HEK293 (cell line): ENCODE data around the gene PPP3CA.

Experiments used
- CTCF ChIA-PET: fragments of 350-600 bp; formaldehyde crosslinking; extraction: SDS; loops from one replicate; lab custom pipeline; 2021; ENCODE audit warnings: antibody characterized with exemption; lab: Yijun Ruan, JAX
- POLR2A ChIA-PET: fragments of 300-600 bp; formaldehyde crosslinking; extraction: SDS; loops from one replicate; lab custom pipeline; 2020; ENCODE audit warnings: antibody characterized with exemption, inconsistent platforms; lab: Yijun Ruan, JAX
- H3K27ac ChIP-seq: fragments of 200-500 bp; sonication (Bioruptor generic); 2 replicates; pipeline ENCODE4 v1.5.1; 2014; ENCODE audit warnings: low read depth, low read length, control low read depth, inconsistent platforms; ENCODE audit errors: extremely low read depth
- H3K36me3 ChIP-seq, 2 experiments: fragments of 200-500 bp in 1 of 2; sonication (Bioruptor generic) in 1 of 2; 1 replicate in 1 of 2; 2 replicates in 1 of 2; pipeline ENCODE4 v1.5.1; 2014 to 2017; ENCODE audit warnings: inconsistent platforms in 2 of 2, low read length in 2 of 2; ENCODE audit not compliant: control insufficient read depth in 2 of 2, insufficient read depth in 1 of 2
- H3K4me1 ChIP-seq: fragments of 200-500 bp; sonication (Bioruptor generic); 2 replicates; pipeline ENCODE4 v1.5.1; 2014; ENCODE audit warnings: mild to moderate bottlenecking, low read length, inconsistent platforms; ENCODE audit not compliant: control insufficient read depth, insufficient read depth
- H3K4me3 ChIP-seq: 2 replicates; pipeline ENCODE4 v1.5.1; 2011; ENCODE audit warnings: low read depth, mild to moderate bottlenecking, control low read depth, low read length, moderate library complexity
- H3K9me3 ChIP-seq: fragments of 200-500 bp; sonication (Bioruptor generic); 2 replicates; pipeline ENCODE4 v1.5.1; 2014; ENCODE audit warnings: low read depth, low read length, inconsistent platforms; ENCODE audit not compliant: control insufficient read depth, insufficient read depth
- RBAK ChIP-seq: fragments of 450-650 bp; formaldehyde crosslinking; IDR thresholded peaks from 2 replicates; pipeline ENCODE4 v1.5.1; 2016; ENCODE audit warnings: missing biosample characterization, missing genetic modification characterization
- SCRT2 ChIP-seq: fragments of 450-650 bp; formaldehyde crosslinking; IDR thresholded peaks from 2 replicates; pipeline ENCODE4 v1.5.1; 2016; ENCODE audit warnings: missing biosample characterization, missing genetic modification characterization
- ZBTB1 ChIP-seq: fragments of 450-650 bp; formaldehyde crosslinking; IDR thresholded peaks from 2 replicates; pipeline ENCODE4 v1.5.1; 2016; ENCODE audit warnings: missing biosample characterization, missing genetic modification characterization
- ZBTB26 ChIP-seq: fragments of 450-650 bp; formaldehyde crosslinking; optimal IDR thresholded peaks from 2 replicates; pipeline ENCODE3; 2016; ENCODE audit warnings: missing biosample characterization, mild to moderate bottlenecking, missing genetic modification characterization
- ZNF148 ChIP-seq: fragments of 450-650 bp; formaldehyde crosslinking; IDR thresholded peaks from 2 replicates; pipeline ENCODE4 v1.5.0; 2017; ENCODE audit warnings: missing biosample characterization, missing genetic modification characterization, borderline replicate concordance
- ZNF155 ChIP-seq: fragments of 450-650 bp; formaldehyde crosslinking; IDR thresholded peaks from 2 replicates; pipeline ENCODE4 v1.5.1; 2016; ENCODE audit warnings: missing biosample characterization, missing genetic modification characterization
- ZNF184 ChIP-seq: fragments of 450-650 bp; IDR thresholded peaks from 2 replicates; pipeline ENCODE4 v1.5.1; 2018; ENCODE audit warnings: missing biosample characterization, mild to moderate bottlenecking, missing genetic modification characterization
- ZNF248 ChIP-seq: fragments of 450-650 bp; formaldehyde crosslinking; IDR thresholded peaks from 2 replicates; pipeline ENCODE4 v1.5.1; 2017; ENCODE audit warnings: missing biosample characterization, missing genetic modification characterization
- ZNF473 ChIP-seq: fragments of 450-650 bp; formaldehyde crosslinking; IDR thresholded peaks from 2 replicates; pipeline ENCODE4 v1.5.1; 2017; ENCODE audit warnings: missing biosample characterization, missing genetic modification characterization
- ZNF530 ChIP-seq: fragments of 450-650 bp; formaldehyde crosslinking; IDR thresholded peaks from 2 replicates; pipeline ENCODE4 v1.5.1; 2016; ENCODE audit warnings: low read depth, missing biosample characterization, missing genetic modification characterization
- ZNF555 ChIP-seq: fragments of 450-650 bp; formaldehyde crosslinking; conservative IDR thresholded peaks from 2 replicates; pipeline ENCODE4 v1.5.1; 2017; ENCODE audit warnings: missing biosample characterization, mild to moderate bottlenecking, missing genetic modification characterization, inconsistent platforms
- ZNF585B ChIP-seq: fragments of 450-650 bp; formaldehyde crosslinking; IDR thresholded peaks from 2 replicates; pipeline ENCODE4 v1.5.1; 2016; ENCODE audit warnings: missing biosample characterization, missing genetic modification characterization
- ZNF623 ChIP-seq: fragments of 450-650 bp; formaldehyde crosslinking; IDR thresholded peaks from 2 replicates; pipeline ENCODE4 v1.5.1; 2016; ENCODE audit warnings: missing biosample characterization, missing genetic modification characterization
- ZNF624 ChIP-seq: fragments of 450-650 bp; formaldehyde crosslinking; IDR thresholded peaks from 2 replicates; pipeline ENCODE4 v1.5.1; 2017; ENCODE audit warnings: missing biosample characterization, missing genetic modification characterization
- ZNF677 ChIP-seq: fragments of 450-650 bp; IDR thresholded peaks from 2 replicates; pipeline ENCODE4 v1.5.0; 2018; ENCODE audit warnings: missing biosample characterization, mild to moderate bottlenecking, missing genetic modification characterization, moderate library complexity
- ZNF692 ChIP-seq: fragments of 450-650 bp; formaldehyde crosslinking; IDR thresholded peaks from 2 replicates; pipeline ENCODE4 v1.5.1; 2016; ENCODE audit warnings: missing biosample characterization, missing genetic modification characterization

Gene PPP3CA

GRCh38 chr4:101086801-101087586 is 260.3 kb downstream of the PPP3CA start (continued):
- TF ChIP-seq ZNF155 (tag by site-specific recombination) (no peak), ZBTB26 (no peak), ZNF530 (tag by site-specific recombination) (no peak), ZNF148 (tag by site-specific recombination) (no peak), ZNF248 (tag by site-specific recombination) (no peak)

GRCh38 chr4:101083131-101083530 is 264.2 kb downstream of the PPP3CA start:
- CTCF ChIA-PET = no interaction called here
- peaks cover 0 to 4% of the 10 kb centered on the region in 2 experiments; a peak in 1 of 3 replicates for H3K36me3 ChIP-seq
- H3K9me3 ChIP-seq = no peaks in the 10 kb centered on the region
- POLR2A ChIA-PET = no interaction called here
- TF ChIP-seq ZNF184 (tag by site-specific recombination) = no peak
- no peaks in the 10 kb centered on the region for H3K4me1 ChIP-seq
- no peak overlapping the region for H3K27ac ChIP-seq
- no peak overlapping the region for H3K4me3 ChIP-seq

- CTCF ChIA-PET = no interaction called here
- no peaks in the 10 kb centered on the region for H3K9me3 ChIP-seq
- peaks cover 0 to 4% of the 10 kb centered on the region in 2 experiments; a peak in 1 of 3 replicates for H3K36me3 ChIP-seq
- no peak overlapping the region for H3K4me3 ChIP-seq
- TF ChIP-seq ZNF585B (tag by site-specific recombination) (no peak), ZNF623 (tag by site-specific recombination) (no peak), SCRT2 (tag by site-specific recombination) (peak; percentile 51), ZNF555 (no peak)
- TF ChIP-seq, all 188 proteins: peak for 1
- POLR2A ChIA-PET = no interaction called here
- Histone ChIP-seq H3K4me1 (no peaks in the 10 kb centered on the region), H3K27ac (no peak overlapping the region)
Measured at GRCh38 chr4:101081695-101082369, 265.5 kb downstream of the PPP3CA start.

GRCh38 chr4:101081166-101081565 is 266.2 kb downstream of the PPP3CA start:
- H3K4me1 ChIP-seq = no peaks in the 10 kb centered on the region

More at GRCh38 chr4:101081166-101081565, 266.2 kb downstream of the PPP3CA start:
- peaks cover 0 to 4% of the 10 kb centered on the region in 2 experiments; a peak in 1 of 3 replicates for H3K36me3 ChIP-seq
- CTCF ChIA-PET = no interaction called here
- POLR2A ChIA-PET = no interaction called here
- TF ChIP-seq ZNF692 (tag by site-specific recombination) (no peak), ZBTB1 (tag by site-specific recombination) (no peak), RBAK (tag by site-specific recombination) (no peak), ZNF624 (no peak), ZNF473 (no peak), ZNF677 (tag by site-specific recombination) (no peak)
- no peaks in the 10 kb centered on the region for H3K9me3 ChIP-seq
- no peak overlapping the region for H3K4me3 ChIP-seq
- no peak overlapping the region for H3K27ac ChIP-seq
